GM21576 (cell line): ENCODE results near the gene OR4S2.
A peak's percentile ranks its signal among the peaks of the same experiment; 100 is the strongest.

Experiments
- ATAC-seq: cut with Tn5 transposase; IDR thresholded peaks from one replicate; pipeline ENCODE4 v1.9.1; 2021; ENCODE audit warnings: mild to moderate bottlenecking, moderate library complexity; ENCODE audit not compliant: unreplicated experiment

OR4S2 gene

DNA sequence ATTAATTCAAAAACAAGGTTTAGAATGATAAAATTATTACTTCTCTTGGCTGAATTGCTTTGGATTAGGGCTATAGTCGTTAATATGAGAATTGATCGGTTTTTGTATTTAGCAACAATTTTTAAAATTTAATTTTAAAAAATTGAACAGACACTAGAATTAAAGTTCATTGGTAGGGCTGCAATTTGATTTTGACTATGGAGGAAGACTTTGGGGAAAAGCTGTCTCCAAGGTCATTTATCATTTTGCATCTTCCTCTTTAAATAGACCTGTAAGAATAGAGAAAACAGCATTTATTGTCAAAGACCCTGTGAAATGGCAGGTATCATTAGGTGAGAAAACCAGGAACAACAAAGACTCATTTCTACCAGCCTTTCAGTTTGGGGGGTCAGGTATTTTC is at the start of gene OR4S2:
OR4S2 (plus strand) TSS at position 301 of the 400 bp plus-strand sequence. CDS start 2,577 bp downstream, outside the sequence.
- ATAC-seq, result no peak

DNA sequence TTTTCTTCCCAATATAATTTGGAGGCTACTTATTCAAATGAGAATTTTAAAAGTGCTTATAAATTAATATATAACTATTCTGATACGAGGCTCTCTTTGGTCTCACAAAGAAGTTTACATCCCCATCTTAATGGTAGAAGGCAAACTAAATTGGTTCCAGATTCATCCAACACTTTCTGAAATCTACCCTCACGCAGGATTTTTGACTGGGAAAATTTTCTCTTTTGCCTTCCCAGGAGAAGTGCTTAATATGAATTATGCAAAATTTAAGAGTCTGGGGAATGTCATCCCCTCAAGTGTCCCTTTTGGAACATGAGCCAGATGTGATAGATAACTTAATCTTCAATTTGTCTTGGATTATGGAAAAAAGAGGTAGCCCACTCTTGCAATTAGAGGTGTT is 40.6 kb upstream of the OR4S2 start, which contains the start of gene OR4C11:
OR4C11 (minus strand) TSS at position 101 of the 400 bp plus-strand sequence. CDS start 3,272 bp downstream, outside the sequence.
- no peak for ATAC-seq

GRCh38 chr11:55624531-55624930 is 23.6 kb upstream of the OR4S2 start:
- ATAC-seq, result no peak

GRCh38 chr11:55634813-55635212 is 13.3 kb upstream of the OR4S2 start, which contains the start of gene OR4P4:
Gene OR4P4 (plus strand): TSS chr11:55635113.
- ATAC-seq, result no peak

GRCh38 chr11:55652560-55652959 is 4.4 kb downstream of the OR4S2 start:
- no peak for ATAC-seq

- no peak for ATAC-seq
These were observed 7.0 kb downstream of the OR4S2 start for GRCh38 chr11:55655096-55655495.

DNA sequence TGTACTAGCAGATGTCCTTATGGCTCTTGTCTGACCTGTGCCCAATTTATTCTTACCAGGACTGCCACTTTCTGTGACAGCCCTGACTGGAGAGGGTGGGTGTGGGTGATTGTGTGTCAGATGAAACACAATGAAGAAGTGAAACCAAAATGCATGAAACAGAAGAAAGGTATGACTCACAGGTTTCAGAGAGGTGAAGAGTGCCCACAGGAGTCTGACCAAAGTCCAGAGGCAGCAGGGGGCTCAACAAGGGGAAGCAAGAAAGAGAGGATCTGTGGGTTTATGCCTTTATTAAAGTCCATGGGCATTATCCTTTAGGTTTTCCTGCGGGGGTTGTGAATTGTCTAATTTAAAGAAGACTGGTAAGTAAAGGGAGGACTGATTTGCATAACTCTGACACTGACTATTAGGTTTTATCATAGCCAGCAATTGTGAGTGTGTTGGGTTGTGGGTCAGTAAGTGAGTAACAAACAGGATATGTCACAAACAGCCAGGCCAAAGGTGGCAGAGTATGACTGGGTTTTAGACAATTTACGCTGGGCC is 10.0 kb downstream of the OR4S2 start:
- ATAC-seq, result peak; percentile 96

GRCh38 chr11:55658608-55659007 is 10.5 kb downstream of the OR4S2 start:
- ATAC-seq, result peak; percentile 32

GRCh38 chr11:55661901-55662300 is 13.8 kb downstream of the OR4S2 start, which contains the start of gene OR4C6:
Gene OR4C6 (plus strand): TSS chr11:55662201. CDS start chr11:55665167, 2,966 bp downstream.
- no peak for ATAC-seq

- no peak for ATAC-seq
These were observed 21.2 kb downstream of the OR4S2 start for GRCh38 chr11:55669376-55669775.

GRCh38 chr11:55673860-55674259 is 25.7 kb downstream of the OR4S2 start:
- no peak for ATAC-seq

GRCh38 chr11:55697817-55698216 is 49.7 kb downstream of the OR4S2 start:
- ATAC-seq, result peak; percentile 70

GRCh38 chr11:55701429-55701828 is 53.3 kb downstream of the OR4S2 start:
- ATAC-seq, result no peak
